DMS153 treated with DMSO at 0.1 percent for 48 hours (cell line): ENCODE measurements around the gene KCTD16.

Experiments used
- DNase-seq: peaks from one replicate; lab custom pipeline; 2025; ENCODE audit not compliant: unreplicated experiment; lab: John Stamatoyannopoulos, UW

KCTD16 gene

DNA sequence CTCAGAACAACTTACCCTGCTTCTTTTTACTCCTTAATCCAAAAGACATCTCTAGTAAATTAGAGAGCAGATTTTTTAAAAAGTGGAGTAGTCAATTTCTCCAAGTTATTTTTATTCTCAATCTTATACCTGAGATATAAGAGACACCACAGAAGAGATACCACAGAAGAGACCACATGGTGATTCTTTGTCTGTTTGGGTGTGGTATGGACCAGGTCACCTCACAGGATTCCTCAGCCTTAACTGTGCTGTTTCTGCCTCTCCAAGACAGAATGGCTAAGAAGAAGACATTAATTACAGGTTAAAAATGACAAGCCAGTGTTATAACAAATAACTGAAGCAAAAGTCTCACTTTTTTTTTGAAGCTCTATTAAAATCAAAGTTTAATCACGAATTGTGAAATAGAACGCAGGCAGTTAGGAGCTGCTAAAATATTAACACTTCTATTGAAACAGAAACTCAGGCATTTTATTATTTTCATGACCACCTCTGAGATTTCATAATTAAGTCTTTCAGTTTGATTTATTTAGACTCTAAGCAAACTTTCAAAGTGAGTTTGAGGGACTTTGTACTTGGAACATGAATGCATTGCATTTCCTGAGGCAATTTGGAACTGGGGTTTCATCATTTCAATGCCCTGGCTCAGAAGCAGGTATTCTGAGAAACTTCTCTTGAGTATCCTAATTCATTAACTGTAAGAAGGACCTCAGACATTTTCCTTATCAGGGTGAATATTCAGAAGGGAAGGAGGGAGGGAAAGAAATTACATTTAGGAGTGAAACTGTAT, 280.7 kb downstream of the KCTD16 start:
- no peak for DNase-seq

DNA sequence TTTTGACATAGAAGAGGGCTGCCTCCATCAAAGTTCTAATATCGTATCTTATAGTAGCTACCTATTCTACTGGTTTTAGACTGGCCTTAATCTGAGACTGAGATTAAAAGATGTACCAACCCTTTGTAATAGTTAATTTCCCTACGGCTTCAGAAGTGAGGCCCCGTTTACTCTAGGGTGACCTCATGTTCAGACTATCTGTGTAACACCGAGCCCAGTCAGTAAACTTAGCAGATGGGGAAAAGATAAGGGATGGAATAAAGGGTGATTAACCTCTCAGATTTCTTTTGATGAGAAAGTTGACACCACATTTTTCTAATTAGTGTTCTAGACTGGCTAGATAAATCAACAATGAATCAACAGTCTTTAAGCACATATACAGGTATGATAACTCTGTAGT, 283.1 kb downstream of the KCTD16 start:
- no peak for DNase-seq

DNA sequence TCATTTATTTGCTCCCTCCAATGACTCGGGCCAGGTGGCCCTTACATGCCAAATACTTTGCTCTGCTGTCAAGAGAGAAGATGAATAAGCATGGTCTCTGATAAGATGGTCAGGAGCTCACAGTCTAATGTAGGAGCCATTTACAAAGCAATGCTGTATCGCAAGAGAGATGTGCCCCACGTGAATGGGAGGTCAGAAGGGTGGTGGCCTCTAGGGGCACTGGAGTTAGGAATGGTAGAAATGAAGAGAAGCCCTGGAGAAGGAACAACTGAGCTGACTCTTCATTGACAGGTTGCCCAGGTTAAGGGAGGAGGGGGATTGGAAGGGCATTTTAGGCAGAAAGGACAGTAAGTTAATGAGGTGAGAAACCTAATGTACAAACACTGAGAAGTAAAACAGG, 286.5 kb downstream of the KCTD16 start:
- DNase-seq = no peak

DNA sequence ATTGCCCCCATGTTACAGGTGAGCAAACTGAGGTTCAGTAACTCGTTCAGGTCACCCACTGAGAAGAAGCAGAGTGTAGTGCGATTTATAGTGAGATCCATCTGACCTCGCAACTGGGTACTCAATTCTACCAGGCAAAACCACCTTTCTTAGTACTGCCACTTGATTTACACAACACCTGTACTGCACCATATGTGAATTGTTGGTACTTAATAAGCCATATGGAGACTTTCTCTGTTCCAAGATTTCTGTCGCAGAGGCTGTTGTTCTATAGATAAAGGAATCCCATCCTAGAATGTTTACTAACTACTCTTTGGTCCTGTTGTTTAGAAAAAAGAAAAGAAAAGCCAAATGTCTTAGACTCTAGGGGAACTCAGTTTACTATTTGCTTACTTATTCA, 287.5 kb downstream of the KCTD16 start:
- no peak for DNase-seq

DNA sequence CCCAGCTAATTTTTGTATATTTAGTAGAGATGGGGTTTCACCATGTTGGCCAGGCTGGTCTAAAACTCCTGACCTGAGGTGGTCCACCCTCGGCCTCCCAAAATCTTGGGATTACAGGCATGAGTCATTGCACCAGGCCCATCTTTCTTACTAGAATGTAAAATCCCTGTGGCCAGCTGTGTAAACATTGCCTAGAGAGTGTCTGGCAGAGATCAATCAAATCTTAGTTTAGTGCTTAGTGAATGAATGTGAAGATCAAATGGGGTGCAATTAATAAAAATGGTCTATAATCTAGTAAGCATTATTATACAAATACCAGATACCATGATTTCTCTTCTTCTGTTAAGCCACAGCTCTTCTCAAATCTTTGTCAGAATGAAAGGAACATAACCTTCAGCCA, 289.9 kb downstream of the KCTD16 start:
- no peak for DNase-seq

DNA sequence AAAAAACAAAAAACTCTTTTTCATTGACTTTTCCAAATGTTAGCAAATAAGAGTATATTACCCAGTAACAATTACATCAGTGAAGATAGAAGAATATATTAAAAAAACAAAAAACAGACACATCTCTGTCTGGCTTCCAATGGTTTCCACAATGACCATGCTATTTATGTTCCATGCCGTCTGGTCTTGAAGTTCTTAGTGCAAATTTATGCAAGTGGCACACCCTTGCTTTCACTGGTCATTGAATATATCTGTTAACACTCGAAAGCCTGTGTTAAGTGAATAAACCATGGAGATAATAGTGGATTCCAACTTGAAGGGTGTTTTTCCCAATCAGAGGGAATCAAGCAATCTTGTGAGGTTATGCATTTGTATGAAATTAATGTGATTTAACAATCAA, 291.9 kb downstream of the KCTD16 start:
- DNase-seq = no peak

DNA sequence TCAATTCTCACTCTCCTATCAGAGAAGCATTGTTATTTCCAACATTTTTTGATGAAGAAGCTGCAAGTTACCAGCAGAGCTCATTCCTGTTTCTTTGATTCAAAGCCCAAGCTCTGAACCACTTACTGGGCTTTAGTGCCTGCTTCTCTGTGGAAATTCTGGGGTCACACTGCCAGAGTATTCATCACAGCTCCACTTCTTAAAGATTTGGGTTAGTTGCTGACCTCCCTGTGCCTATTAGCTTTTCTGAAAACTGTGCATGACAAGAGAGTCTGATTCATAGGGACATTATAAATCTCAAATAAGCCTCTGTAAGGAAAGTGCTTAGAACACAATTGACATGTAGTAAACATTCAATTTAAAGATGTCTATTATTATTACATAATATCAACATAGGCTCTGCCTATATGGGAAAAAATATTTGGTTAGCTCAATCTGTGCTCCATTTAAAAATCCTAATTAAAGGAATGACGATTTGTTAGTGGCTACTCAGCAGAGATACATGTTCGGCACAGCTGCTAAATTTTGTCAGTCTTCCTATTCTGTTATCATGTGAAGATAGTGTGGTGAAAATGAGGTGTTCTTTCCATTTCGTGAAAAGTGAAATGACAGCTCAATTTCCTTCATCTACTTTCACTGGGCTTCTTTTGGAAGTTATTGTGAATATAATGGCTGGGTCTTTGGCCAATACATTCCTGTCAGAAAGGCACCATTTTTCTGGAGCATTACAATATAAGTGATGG, 293.0 kb downstream of the KCTD16 start:
- no peak for DNase-seq

DNA sequence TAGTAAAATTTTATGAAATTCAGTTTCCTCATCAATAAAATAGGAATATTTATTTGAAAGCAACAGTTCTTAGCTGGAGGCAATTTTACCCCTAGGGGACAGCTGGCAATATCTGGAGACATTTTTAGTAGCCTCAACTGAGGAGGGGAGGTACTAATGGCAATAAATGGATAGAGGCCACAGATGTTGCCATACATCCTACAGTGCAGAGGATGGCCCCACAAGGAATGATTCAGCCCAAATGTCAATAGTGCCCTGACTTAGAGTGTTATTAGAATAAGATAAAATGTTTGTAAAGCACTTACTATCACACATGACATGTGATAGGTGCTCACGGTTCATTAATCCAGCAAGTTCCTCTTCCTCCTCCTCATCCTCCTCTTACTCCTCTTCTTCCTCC, 293.6 kb downstream of the KCTD16 start:
- DNase-seq = no peak

DNA sequence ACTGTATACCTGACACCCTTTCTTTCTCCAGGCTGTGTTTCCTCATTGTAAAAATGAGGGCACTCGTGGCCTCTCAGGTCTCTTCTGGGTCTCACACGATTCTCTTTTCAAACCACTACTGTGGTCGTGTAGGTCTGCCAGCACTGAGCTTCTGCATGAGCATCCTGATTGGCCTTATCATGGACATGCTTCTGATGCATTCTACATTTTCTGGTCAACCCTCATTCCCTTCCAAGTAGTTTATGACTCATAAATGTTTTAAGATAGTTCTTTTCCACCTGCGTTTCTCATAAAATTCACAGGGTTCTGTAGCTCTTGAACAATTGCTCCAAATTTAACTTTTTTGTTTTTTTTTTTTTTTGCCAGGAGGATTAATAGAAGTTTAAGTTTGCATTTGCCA, 294.8 kb downstream of the KCTD16 start:
- DNase-seq = no peak

DNA sequence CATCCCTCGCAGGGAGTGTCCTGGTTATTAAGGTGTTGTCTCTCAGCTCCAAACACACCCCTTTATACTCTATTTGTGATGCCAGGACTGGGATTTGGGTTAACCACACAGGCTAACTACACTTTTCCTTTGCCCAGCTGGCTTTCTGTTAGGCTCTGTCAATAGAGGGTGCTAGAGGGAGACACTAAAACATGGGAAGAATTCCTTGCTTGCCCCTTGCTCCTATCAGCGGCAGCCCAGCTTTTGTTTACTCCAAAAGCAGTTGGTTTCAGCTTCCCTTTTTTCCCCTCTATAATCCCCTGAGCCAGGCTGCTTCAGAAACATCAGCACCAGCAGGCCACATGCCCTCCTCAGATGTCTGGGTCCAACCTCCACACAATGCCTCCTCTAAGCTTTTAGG, 297.1 kb downstream of the KCTD16 start:
- DNase-seq = peak; percentile 17

DNA sequence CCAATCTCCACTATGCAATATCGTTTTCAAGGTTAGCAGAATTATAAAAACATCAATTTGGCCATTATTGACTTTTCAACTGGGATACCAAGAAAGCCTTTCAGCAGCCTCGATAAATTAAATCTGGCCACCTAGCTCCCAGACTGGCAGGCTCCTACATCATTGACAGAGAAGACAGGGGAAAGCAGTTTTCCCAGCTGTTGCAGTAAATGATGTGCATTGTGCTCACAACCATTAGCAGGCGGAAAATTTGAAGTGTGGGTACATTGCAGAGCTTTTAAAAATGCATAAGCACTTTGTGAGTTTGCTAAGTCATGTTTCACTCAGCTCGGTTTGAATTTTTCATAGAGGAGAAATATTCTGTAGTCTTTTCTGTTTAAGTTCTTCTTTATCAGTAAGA, 297.9 kb downstream of the KCTD16 start:
- no peak for DNase-seq

DNA sequence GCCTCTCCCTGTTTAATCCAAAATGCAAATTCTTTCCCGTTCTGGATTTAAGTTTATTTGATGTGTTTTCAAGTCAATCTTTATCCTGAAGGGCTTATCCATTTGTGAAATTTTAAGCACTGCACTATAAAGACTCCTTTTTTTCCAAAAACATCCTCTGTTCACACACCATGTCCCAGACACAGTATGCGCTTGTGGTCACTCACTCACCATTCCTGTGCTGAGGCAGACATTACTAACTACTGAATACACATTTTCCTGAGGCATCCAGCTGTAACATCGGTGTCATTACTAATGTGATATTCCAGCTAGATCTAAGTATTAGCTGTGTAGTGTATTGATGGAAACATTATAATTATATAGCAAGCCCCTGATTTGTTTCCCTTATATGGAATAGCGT, 298.4 kb downstream of the KCTD16 start:
- DNase-seq = no peak

DNA sequence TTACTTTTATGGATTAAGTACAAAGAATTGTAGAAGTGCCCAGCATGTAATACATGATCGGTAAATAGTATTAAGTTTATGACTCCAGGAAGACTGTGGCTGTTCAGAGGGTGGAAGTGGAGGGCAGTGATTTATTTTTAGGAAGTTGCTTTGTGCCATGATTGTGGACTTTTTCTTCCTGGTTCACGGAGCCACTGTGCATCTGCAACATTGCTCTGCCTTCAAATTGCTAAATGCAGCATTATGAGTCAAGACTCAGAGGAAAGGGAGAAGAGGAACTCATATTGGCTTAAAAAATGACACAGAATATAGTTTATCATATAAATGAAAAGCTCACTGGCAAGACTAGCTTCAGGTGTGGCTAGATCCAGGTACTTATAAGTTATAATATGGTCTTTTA, 301.5 kb downstream of the KCTD16 start:
- DNase-seq = no peak

DNA sequence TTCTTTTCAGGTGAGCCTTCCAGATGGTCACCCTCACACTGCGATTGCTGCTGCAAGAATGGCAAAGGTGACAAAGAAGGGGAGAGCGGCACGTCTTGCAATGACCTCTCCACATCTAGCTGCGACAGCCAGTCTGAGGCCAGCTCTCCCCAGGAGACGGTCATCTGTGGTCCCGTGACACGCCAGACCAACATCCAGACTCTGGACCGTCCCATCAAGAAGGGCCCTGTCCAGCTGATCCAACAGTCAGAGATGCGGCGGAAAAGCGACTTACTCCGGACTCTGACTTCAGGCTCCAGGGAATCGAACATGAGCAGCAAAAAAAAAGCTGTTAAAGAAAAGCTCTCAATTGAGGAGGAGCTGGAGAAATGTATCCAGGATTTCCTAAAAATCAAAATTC, 303.0 kb downstream of the KCTD16 start:
- DNase-seq = no peak

DNA sequence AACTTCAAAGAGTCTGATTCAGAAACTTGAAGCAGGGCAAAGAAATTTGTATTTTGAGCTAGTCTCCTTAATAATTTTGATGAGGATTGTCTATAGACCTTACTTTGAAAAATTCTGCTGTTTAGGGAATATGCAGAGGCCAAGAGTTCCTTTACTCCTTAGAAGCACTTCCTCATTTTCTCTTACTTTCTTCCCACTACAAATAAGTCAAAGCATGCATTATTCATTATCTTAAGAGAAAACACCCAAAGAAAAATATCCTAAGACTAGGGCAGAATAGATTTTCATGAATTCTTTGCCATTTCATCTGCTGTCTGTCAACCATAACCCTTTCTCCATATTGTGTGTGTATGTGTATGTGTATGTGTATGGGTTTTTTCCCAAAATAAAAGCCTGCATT, 307.9 kb downstream of the KCTD16 start:
- DNase-seq = no peak

DNA sequence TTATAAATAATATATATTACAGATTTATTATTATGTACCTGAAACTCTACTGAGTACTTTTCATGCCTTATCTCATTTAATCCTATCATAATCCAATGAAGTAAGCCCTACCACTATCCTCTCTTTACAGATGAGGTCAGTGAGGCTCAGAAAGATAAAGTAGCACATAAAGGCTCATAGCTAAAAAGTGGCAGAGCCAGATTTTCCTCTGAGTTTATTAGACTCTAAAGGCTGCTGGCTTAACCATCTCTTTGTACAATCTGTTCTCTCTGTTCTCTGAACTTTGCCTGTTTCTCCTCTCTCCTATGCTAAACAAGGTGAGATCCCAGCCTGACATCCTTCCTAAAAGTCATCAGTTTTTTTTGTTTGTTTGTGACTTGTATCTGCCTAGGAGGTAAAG, 311.2 kb downstream of the KCTD16 start:
- DNase-seq = no peak

DNA sequence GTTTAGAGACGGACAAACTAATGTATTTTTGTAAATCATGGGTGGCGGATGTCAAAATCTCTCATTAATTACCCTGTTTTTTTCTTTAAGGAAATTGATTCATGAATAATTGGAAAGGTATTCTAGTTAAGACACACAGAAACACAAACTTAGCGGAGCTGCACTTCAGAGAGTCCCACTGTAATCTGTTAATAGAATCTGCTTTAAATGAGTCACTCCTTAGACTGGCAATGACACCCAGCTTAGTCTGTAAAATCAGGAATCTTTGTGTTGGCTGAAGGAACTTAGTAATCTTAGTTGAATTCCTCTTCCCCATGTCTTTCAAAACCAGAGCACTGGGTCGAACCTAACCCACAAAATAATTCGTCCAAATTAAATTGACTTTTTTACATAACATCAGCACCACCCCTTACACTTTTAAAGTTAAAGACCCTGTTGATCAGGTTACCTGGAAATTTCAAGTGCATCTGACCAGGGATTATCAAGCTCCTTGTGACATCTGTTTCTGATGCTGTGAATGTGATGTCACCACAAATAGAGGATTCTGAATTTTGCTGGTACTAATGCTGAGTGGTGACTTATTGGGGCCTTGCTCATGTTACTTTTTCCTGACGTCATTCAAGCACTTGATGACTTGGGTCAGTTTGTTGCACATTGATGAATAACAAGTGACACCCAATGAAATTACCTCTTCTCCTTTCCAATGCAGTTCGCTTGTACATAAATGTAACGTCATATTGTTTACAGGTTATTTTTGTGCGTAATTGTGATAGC, 313.6 kb downstream of the KCTD16 start:
- no peak for DNase-seq

DNA sequence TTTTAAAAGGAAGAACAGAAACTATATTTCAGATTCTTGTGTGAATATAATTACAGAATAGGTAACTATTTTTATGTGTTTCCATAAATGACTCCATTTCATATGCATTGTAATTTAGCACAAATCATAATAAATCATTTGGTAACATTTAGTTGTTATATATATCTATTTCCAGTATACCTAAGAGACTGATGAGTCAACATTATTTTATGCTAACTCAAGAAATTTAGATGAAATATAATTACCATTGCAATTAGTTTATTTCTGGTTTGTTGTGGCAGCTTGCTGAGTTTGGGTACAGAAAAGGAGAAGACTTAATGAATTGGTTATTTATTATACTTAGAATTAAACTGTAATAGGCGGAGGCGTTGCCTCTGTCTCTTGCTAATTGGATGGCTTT, 314.9 kb downstream of the KCTD16 start:
- DNase-seq = no peak

DNA sequence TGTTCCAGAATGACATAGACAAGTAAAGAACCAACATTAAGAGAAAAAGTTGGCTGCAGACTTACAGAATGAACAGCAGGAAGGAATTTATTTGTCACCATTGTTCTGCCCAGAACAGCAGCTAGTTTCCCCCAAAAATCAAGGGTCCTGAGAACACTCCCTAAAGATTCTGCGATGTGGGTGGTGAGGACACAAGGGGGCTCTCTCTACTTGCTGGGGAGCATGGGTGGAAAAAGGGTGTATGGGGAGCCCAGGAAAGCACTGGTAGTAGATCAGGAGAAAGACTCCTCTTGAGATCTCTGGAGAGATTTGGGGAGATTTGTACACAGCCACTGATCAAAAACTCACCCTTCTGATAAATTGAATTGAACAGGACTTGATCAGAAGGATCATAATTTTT, 316.5 kb downstream of the KCTD16 start:
- no peak for DNase-seq

DNA sequence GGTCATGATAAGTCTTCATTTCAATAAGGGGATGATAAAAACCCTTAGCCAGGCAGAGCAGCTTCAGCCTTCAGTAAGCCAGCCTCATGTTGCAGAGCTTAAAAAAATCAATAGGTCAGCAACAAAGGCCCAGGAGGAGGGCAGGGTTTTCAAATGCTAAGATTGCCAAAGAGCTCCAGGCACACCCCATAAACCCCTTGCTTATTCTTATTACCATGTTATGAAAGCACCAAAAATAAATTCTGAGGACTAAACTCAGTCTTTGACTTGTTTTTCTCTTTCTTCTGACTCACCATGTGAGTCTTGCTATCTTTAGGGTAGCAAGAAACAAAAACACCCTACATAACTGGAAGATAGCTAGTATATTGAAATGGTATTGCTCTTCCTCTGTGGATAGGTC, 317.1 kb downstream of the KCTD16 start:
- no peak for DNase-seq

DNA sequence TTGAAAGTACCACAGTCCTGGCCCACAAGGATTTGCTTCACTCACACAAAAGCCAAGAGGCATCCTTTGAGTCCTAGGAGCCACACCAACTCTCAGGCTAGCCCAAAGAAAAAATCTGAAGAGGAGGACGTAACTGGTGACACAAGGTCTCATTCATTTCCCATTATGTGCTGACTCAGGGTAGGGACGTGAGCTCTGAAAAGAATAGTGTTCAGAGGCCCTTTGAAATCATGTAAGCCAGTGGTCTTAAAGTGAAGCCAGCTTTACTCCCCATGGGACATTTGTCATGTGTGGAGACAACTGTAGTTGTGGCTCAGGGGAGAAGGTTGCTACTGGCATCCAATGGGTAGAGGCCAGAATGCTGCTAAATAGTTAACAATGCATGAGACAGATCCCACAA, 332.4 kb downstream of the KCTD16 start:
- no peak for DNase-seq
